ENCODE measurements around the gene PDE7B. TPM values are rescaled to one million over a fixed set of nuclear protein-coding genes. Genes with fewer than 3 reads are reported as not detected.

Gene PDE7B
- total and polyA plus RNA-seq, 2 of the 8 experiments (the other 6 are each of a cell fraction or from before 2014, with no cell fraction given): not detected

DNA sequence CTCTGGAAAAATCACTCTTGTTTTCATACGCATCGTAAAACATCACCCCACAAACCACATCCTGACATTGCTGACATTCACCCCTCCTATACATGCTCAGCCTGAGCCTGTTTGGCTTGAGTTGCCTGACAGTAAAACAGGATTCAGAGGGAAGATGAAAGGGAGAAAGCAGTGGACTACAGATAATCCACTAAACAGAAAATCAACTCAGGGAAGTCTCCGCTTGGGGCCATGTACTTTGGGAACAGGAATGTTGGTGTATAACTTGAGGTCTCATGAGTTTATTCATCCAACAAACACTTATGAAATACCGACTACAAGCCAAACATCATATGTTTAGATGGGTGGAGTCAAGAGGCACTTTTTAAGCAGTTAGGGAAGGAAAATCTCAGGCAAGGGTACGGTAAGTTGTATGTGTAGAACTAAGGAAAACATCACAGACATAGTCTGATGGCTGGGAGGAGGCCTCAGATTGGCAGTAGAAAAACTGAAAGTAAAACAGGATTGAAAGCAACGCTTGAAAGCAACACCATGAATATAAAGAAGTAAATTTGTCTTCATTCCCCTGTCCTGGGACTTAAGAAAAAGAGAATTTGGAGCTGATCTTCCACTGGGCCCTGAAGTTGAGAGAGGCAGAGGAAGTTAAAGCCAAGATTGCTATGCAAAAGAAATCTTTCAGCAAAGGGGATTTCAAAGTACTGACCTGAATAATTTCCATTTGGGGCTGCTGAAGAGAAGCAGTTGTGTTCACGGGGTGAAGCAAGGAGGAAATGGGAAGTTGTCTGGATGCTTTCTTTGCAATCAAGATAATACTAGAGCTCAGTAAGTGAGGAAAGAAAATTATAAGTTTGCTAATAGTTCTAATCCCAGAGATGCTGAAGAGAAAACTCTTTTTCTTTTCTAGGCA is 28.8 kb downstream of the PDE7B start (continued):
- TF ChIP-seq SIN3A (conservative IDR thresholded peaks at IDR 0.05 in 1 of 2, IDR thresholded peaks at IDR 0.05 in 1 of 2; ENCODE audit: low read depth in 1 of 2, low read length in 2 of 2): no peak

Measured in H1 (cell line).